Renal cortex interstitium (tissue), 15 donors: ENCODE results near the gene TCF21. TPM values are rescaled to one million over a fixed set of nuclear protein-coding genes. Genes with fewer than 3 reads are reported as not detected.
"Not testable (repeated sequence)": the region's sequence is repeated elsewhere in the genome, so short reads cannot be mapped to it uniquely, and the experiment has no call there.

Experiments
- DNase-seq, 11 donors: peaks; one replicate each; pipeline ENCODE4 v3.0.0-alpha.2; 2013; ENCODE audit warnings: low read depth in 9 of 11, low spot score in 4 of 11; ENCODE audit errors: extremely low read depth in 1 of 11
- long read RNA-seq, 16 experiments: transcript quantifications; one replicate each; lab custom pipeline, GENCODE V29; 2026
- polyA plus RNA-seq, 3 donors: library from polyadenylated mRNA; unstranded; fragments of 120-200 nt; gene quantifications; one replicate each; pipeline ENCODE4 v1.2.1, GENCODE V29; 2013; ENCODE audit not compliant: insufficient read length in 3 of 3

Gene TCF21
- 100 to 1,000 TPM; 173 to 220 (median 183) TPM for polyA plus RNA-seq
- long read RNA-seq, donor 1, full-length matches to known transcripts: 93 of 93 reads
- long read RNA-seq, donor 1, partial matches to known transcripts: 0 of 93 reads
- long read RNA-seq, donor 1, other reads (novel, unspliced or antisense): 0 of 93 reads
- long read RNA-seq, donor 2, full-length matches to known transcripts: 111 of 128 reads
- long read RNA-seq, donor 2, partial matches to known transcripts: 17 of 128 reads
- long read RNA-seq, donor 2, other reads (novel, unspliced or antisense): 0 of 128 reads
- long read RNA-seq, donor 3, full-length matches to known transcripts: 221 of 221 reads
- long read RNA-seq, donor 3, partial matches to known transcripts: 0 of 221 reads
- long read RNA-seq, donor 3, other reads (novel, unspliced or antisense): 0 of 221 reads
- long read RNA-seq, donor 4, full-length matches to known transcripts: 88 of 144 reads
- long read RNA-seq, donor 4, partial matches to known transcripts: 56 of 144 reads
- long read RNA-seq, donor 4, other reads (novel, unspliced or antisense): 0 of 144 reads
- long read RNA-seq, donor 5: 0 reads
- long read RNA-seq, donor 6, full-length matches to known transcripts: 140 of 140 reads
- long read RNA-seq, donor 6, partial matches to known transcripts: 0 of 140 reads
- long read RNA-seq, donor 6, other reads (novel, unspliced or antisense): 0 of 140 reads
- long read RNA-seq, donor 7, full-length matches to known transcripts: 115 of 115 reads
- long read RNA-seq, donor 7, partial matches to known transcripts: 0 of 115 reads
- long read RNA-seq, donor 7, other reads (novel, unspliced or antisense): 0 of 115 reads
- long read RNA-seq, donor 8: 0 reads
- long read RNA-seq, donor 9, full-length matches to known transcripts: 151 of 169 reads
- long read RNA-seq, donor 9, partial matches to known transcripts: 18 of 169 reads
- long read RNA-seq, donor 9, other reads (novel, unspliced or antisense): 0 of 169 reads
- long read RNA-seq, donor 10, full-length matches to known transcripts: 158 of 158 reads
- long read RNA-seq, donor 10, partial matches to known transcripts: 0 of 158 reads
- long read RNA-seq, donor 10, other reads (novel, unspliced or antisense): 0 of 158 reads
- long read RNA-seq, donor 11, full-length matches to known transcripts: 78 of 86 reads
- long read RNA-seq, donor 11, partial matches to known transcripts: 8 of 86 reads
- long read RNA-seq, donor 11, other reads (novel, unspliced or antisense): 0 of 86 reads
- long read RNA-seq, donor 12, full-length matches to known transcripts: 76 of 76 reads
- long read RNA-seq, donor 12, partial matches to known transcripts: 0 of 76 reads
- long read RNA-seq, donor 12, other reads (novel, unspliced or antisense): 0 of 76 reads
- long read RNA-seq, donor 13: 0 reads
- long read RNA-seq, donor 14, full-length matches to known transcripts: 136 of 136 reads
- long read RNA-seq, donor 14, partial matches to known transcripts: 0 of 136 reads
- long read RNA-seq, donor 14, other reads (novel, unspliced or antisense): 0 of 136 reads
- long read RNA-seq, donor 15, full-length matches to known transcripts: 71 of 71 reads
- long read RNA-seq, donor 15, partial matches to known transcripts: 0 of 71 reads
- long read RNA-seq, donor 15, other reads (novel, unspliced or antisense): 0 of 71 reads
- long read RNA-seq, donor 16, full-length matches to known transcripts: 234 of 234 reads
- long read RNA-seq, donor 16, partial matches to known transcripts: 0 of 234 reads
- long read RNA-seq, donor 16, other reads (novel, unspliced or antisense): 0 of 234 reads

GRCh38 chr6:133888929-133889556, at the start of gene TCF21:
Gene TCF21, plus strand, starts transcription at chr6:133889113. Its CDS starts 285 bp downstream, at chr6:133889398.
- DNase-seq: peak in 7 of 11 donors; percentile 67 to 88 (median 81)

- no peak for DNase-seq
These were observed 47.7 kb upstream of the TCF21 start for GRCh38 chr6:133841176-133841575.

- no peak for DNase-seq
These were observed 45.8 kb upstream of the TCF21 start for GRCh38 chr6:133843098-133843497.

- DNase-seq: no peak
These were observed 44.2 kb upstream of the TCF21 start for GRCh38 chr6:133844709-133845108.

GRCh38 chr6:133854041-133854363, 34.9 kb upstream of the TCF21 start:
- DNase-seq: no peak

- DNase-seq: peak in 1 of 11 donors; percentile 45
These were observed 34.3 kb upstream of the TCF21 start for GRCh38 chr6:133854364-133855275.

- DNase-seq: no peak
These were observed 33.5 kb upstream of the TCF21 start for GRCh38 chr6:133855276-133855990.

GRCh38 chr6:133855991-133856370, 32.9 kb upstream of the TCF21 start:
- peak in 1 of 11 donors; percentile 31 for DNase-seq

- DNase-seq: no peak
These were observed 32.0 kb upstream of the TCF21 start for GRCh38 chr6:133856911-133857310.

GRCh38 chr6:133857696-133858095, 31.2 kb upstream of the TCF21 start:
- no peak for DNase-seq

GRCh38 chr6:133861337-133861736, 27.6 kb upstream of the TCF21 start:
- not testable (repeated sequence) for DNase-seq

GRCh38 chr6:133863228-133863627, 25.7 kb upstream of the TCF21 start:
- no peak for DNase-seq

- no peak for DNase-seq
These were observed 23.2 kb upstream of the TCF21 start for GRCh38 chr6:133865680-133866079.

GRCh38 chr6:133871131-133871530, 17.8 kb upstream of the TCF21 start:
- no peak for DNase-seq

- no peak for DNase-seq
These were observed 15.4 kb upstream of the TCF21 start for GRCh38 chr6:133873538-133873937.

GRCh38 chr6:133877116-133877515, 11.8 kb upstream of the TCF21 start:
- DNase-seq: no peak
